Thoracic aorta (tissue), 2 donors: ENCODE measurements around the gene DPPA5. TPM values are rescaled to one million over a fixed set of nuclear protein-coding genes. Genes with fewer than 3 reads are reported as not detected.

Experiments
- ATAC-seq: fragments of 150-250 bp; one replicate; pipeline ENCODE4 v1.8.0; 2017; ENCODE audit warnings: low read depth; ENCODE audit not compliant: insufficient number of reproducible peaks, low FRiP score
- DNase-seq: peaks from one replicate; pipeline ENCODE4 v3.0.0-alpha.2; 2020; ENCODE audit warnings: low spot score
- H3K27ac ChIP-seq, 2 donors: fragments of 200-600 bp; sonication (generic); 1 replicate in 1 of 2; 2 replicates in 1 of 2; pipeline ENCODE4 v1.5.1; 2016; ENCODE audit warnings: mild to moderate bottlenecking in 2 of 2, moderate library complexity in 2 of 2
- H3K27me3 ChIP-seq: fragments of 200-600 bp; sonication (generic); replicated peaks from 2 replicates; pipeline ENCODE4 v1.6.0; 2016; ENCODE audit warnings: mild to moderate bottlenecking; ENCODE audit not compliant: insufficient read depth
- H3K36me3 ChIP-seq: fragments of 200-600 bp; sonication (generic); one replicate; pipeline ENCODE4 v1.5.1; 2016
- H3K4me1 ChIP-seq, 2 donors: fragments of 200-600 bp; sonication (generic); 1 replicate in 1 of 2; 2 replicates in 1 of 2; pipeline versions ENCODE4 v1.5.1 to v1.6.0; 2016; ENCODE audit warnings: low read depth in 2 of 2, mild to moderate bottlenecking in 1 of 2; ENCODE audit not compliant: control insufficient read depth in 1 of 2
- H3K4me3 ChIP-seq: fragments of 200-600 bp; sonication (generic); 2 replicates; pipeline ENCODE4 v1.5.1; 2016; ENCODE audit warnings: mild to moderate bottlenecking
- H3K9me3 ChIP-seq: fragments of 200-600 bp; sonication (generic); 2 replicates; pipeline ENCODE4 v1.5.1; 2016
- total RNA-seq, 2 donors: library from RNA; depleted of rRNA; stranded (reverse); fragments of >200 nt; gene quantifications; one replicate each; pipeline versions ENCODE4 v1.1.0 to v1.2.3, GENCODE V29; 2016
- TF ChIP-seq, protein P1 (sequence below): fragments of 200-600 bp; sonication (generic); IDR thresholded peaks from one replicate; pipeline ENCODE4 v1.5.1; 2019; ENCODE audit warnings: antibody characterized with exemption

The DPPA5 gene, protein sequence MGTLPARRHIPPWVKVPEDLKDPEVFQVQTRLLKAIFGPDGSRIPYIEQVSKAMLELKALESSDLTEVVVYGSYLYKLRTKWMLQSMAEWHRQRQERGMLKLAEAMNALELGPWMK
- not detected for total RNA-seq

DNA sequence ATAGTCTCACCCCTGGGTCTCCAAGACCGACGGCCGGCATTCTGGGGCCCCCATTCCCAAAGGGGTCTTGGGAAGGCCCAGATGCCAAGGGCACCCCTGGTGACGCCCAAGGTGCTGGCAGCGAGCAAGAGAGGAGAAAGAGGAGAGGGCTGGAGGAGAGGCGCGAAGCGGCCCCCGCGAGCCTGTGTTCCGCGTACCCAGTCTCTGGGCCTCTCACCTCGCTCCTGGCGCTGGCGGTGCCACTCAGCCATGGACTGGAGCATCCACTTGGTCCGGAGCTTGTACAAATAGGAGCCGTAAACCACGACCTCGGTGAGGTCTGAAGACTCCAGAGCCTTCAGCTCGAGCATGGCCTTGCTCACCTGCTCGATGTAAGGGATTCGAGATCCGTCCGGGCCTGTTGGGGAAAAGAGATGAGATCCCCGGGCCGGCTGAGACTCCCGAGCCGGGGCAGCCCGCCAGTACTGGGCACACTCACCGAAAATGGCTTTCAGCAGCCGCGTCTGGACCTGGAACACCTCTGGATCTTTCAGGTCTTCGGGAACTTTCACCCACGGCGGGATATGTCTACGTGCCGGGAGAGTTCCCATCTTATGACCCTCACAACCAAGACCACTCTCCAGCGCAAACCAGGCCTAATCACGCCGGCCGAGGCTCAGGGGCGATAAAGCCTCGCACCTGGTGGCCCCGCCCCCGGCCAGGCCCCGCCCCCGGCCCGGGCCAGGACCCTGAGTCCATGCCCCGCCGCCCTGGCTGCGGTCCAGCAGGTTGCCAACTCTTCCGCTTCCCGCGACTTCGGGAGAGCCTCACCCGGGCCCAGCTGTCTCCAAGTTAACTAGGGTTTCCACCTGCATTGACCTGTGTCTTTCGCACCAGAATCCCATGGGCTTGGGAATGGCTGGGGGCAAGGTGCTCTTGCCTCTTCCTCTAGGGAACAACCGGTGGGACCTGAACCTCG lies at the start of gene DPPA5:
Gene DPPA5 (minus strand): TSS at position 641 of the 958 bp plus-strand sequence. CDS start 51 bp downstream, at position 590.
- no peak for DNase-seq
- H3K36me3 ChIP-seq: no peaks in the 10 kb centered on the region

DNA sequence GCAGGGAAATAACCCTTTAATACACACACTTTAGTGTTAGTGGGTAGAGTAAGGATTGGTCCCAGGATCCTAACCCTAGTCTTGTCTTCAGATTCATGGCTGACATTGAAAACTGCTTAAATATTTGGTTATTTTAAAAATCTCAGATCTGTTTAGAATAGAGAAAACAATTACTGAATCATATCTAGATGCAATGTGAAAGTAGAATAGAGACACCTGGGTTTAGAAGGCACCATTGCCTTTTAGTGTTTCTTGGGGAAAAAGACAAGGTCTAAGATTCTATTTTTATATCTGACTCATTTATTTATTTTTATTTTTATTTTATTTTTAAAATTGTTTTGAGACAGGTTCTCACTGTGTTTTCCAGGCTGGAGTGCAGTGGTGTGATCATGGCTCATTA lies 46.6 kb upstream of the DPPA5 start:
- ATAC-seq (no peak), DNase-seq (no peak)
- no peaks in the 10 kb centered on the region for H3K4me1 ChIP-seq
- no peaks in the 10 kb centered on the region for H3K9me3 ChIP-seq
- no peak overlapping the region for H3K4me3 ChIP-seq
- no peak overlapping the region for H3K27ac ChIP-seq
- TF ChIP-seq, protein P1, sequence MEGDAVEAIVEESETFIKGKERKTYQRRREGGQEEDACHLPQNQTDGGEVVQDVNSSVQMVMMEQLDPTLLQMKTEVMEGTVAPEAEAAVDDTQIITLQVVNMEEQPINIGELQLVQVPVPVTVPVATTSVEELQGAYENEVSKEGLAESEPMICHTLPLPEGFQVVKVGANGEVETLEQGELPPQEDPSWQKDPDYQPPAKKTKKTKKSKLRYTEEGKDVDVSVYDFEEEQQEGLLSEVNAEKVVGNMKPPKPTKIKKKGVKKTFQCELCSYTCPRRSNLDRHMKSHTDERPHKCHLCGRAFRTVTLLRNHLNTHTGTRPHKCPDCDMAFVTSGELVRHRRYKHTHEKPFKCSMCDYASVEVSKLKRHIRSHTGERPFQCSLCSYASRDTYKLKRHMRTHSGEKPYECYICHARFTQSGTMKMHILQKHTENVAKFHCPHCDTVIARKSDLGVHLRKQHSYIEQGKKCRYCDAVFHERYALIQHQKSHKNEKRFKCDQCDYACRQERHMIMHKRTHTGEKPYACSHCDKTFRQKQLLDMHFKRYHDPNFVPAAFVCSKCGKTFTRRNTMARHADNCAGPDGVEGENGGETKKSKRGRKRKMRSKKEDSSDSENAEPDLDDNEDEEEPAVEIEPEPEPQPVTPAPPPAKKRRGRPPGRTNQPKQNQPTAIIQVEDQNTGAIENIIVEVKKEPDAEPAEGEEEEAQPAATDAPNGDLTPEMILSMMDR: no peak
- H3K36me3 ChIP-seq: no peaks in the 10 kb centered on the region
- no peaks in the 10 kb centered on the region for H3K27me3 ChIP-seq

More for the DNA sequence above, at the start of gene DPPA5:
- Histone ChIP-seq H3K4me3 (no peak within 1 kb of the TSS), H3K27me3 (no peaks in the 10 kb centered on the region), H3K9me3 (no peaks in the 10 kb centered on the region), H3K27ac (no peak within 1 kb of the TSS), H3K4me1 (no peaks in the 10 kb centered on the region)
- ATAC-seq: no peak
- TF ChIP-seq, protein P1: no peak

DNA sequence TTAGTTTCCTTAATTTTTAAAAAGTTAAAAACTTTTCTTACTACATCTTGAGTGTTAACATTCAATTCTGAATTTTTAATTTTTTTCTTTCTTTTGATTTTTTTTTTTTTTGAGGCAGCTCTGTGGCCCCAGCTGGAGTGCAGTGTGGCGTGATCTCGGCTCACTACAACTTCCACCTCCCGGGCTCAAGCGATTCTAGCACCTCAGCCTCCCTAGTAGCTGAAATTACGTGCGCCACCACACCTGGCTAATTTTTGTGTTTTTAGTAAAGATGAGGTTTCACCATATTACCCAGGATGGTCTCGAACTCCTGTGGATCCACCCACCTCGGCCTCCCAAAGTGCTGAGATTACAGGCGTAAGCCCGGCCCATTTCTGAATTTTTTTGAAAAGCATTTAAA lies 41.8 kb upstream of the DPPA5 start:
- TF ChIP-seq, protein P1: no peak
- no peaks in the 10 kb centered on the region for H3K27me3 ChIP-seq
- no peak overlapping the region for H3K27ac ChIP-seq
- H3K36me3 ChIP-seq: no peaks in the 10 kb centered on the region
- no peak overlapping the region for H3K4me3 ChIP-seq
- H3K9me3 ChIP-seq: no peaks in the 10 kb centered on the region
- ATAC-seq (no peak), DNase-seq (no peak)
- H3K4me1 ChIP-seq: no peaks in the 10 kb centered on the region

DNA sequence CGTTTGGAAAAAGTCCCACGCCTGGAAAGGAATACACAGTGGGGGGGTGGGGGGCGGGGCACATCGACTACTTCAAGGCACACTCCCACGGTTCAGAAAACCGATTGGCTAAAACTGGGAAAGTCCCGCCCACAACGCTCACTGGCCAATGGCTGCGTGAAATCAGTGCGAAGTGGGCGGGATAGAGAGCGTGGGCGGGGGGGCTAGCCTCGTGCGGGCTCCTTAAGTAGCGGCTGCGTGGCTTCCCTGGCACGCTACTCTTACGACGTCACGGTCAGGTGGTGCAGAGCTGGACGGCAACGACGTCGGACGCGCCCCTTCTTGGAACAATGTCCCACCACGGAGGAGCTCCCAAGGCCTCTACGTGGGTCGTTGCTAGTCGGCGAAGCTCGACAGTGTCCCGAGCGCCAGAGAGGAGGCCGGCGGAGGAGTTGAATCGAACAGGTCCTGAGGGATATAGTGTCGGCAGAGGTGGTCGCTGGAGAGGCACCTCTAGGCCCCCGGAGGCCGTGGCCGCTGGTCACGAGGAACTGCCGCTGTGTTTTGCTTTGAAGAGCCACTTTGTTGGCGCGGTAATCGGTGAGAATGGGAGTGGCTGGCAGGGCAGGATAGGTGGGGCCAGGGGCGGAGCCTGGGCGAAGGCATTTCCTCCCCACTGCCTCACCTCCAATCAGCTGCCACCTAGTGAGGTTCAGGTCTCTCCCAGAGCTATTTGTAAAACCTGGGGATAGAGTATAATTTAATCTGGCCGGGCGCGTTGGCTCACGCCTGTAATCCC lies 40.7 kb upstream of the DPPA5 start, which contains the start of gene DDX43:
Gene DDX43 (plus strand): TSS at position 252 of the 778 bp plus-strand sequence. CDS start 78 bp downstream, at position 330.
- no peaks in the 10 kb centered on the region for H3K27me3 ChIP-seq
- DNase-seq (peak; percentile 55), ATAC-seq (no peak)
- TF ChIP-seq, protein P1: no peak
- H3K27ac ChIP-seq: peak within 1 kb of the TSS; percentile 69 to 71
- H3K9me3 ChIP-seq: no peaks in the 10 kb centered on the region
- no peaks in the 10 kb centered on the region for H3K4me1 ChIP-seq
- peak within 1 kb of the TSS; percentile 65 for H3K4me3 ChIP-seq
- no peaks in the 10 kb centered on the region for H3K36me3 ChIP-seq
